Measurements from ENCODE around the gene CAMTA1. TPM values are rescaled to one million over a fixed set of nuclear protein-coding genes. Genes with fewer than 3 reads are reported as not detected.

Gene CAMTA1
- total and polyA plus RNA-seq, 2 donors: 53.3 to 115 TPM

DNA sequence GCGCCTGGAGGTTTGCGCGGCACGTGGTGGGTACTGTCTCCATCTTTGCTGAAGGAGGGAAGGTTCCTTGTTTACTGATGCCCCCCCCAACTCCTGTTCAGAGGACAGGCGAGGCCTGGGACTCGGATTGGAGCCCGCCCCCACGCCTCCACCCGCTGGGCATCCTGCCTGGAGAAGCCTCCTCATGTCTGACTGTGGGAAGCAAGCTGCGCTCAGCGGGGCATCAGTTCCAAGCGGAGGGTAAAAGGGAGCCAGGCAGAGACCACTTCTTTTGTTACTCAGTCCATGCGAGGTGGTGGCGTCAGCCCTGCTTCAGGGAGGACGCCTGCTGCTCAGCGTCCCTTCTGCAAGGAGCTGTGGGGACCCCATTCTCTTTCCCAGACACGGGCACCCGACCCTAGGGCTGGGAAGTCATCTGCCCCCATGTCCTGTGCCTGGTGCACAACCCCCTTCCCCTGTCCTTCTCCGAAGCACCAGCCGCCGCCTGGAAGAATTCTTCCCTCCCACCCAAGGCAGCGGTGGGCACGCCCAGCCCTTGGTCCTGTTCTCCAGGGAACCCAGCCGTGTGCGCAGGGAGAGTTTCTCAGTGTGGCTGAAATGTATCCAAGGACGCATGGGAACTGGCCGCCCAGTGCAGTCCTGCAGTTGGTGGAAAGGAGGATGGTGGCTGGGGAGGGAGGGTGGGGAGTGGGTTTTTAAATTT lies 414.0 kb downstream of the CAMTA1 start:
- Histone ChIP-seq H3K27ac (ENCODE audit: low read depth) (no peak overlapping the region), H3K36me3 (ENCODE audit: insufficient read depth) (no peaks in the 10 kb centered on the region), H3K4me1 (ENCODE audit: insufficient read depth) (no peaks in the 10 kb centered on the region), H3K4me3 (ENCODE audit: low read depth, low read length) (no peak overlapping the region)
- no peak for DNase-seq (ENCODE audit: extremely low spot score)
- WGBS: 39% methylated on average over 27 of the region's 27 CpGs

DNA sequence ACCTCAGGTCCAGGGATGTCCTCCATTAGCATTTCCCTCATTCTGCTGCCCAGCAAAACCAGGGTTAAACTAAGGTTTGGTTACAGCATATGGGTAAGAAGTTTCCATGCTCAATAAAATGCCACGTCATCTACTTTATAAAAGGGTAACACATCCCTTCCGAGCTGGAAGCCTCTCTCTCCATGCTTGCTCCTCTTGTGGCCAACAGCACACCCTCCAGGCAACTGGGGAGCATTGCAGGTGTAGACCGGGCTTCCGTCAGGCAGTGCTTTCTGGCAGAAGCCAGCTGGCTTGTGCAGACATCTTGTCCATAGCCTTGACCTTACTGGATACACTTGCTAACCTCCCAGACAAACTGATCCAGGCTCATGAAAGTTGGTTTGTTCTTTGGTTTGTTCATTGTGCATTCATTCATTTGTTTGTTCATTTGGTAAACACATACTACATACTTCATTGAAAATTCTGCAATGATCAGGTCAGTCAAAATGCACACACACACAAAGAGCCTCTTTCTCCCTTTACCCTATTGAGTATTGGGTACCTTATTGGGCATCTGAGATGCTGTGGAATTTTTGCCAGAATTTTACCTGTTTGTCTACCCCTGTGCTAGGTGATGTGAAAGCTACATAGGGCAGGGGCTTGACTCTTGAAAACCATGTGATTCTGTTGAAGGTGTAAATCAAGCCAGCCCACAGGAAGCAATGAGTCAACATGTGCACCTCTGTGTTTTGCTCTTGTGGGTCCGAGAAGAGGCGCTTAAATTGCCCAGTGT lies 422.8 kb downstream of the CAMTA1 start:
- DNase-seq (ENCODE audit: extremely low spot score): no peak
- H3K4me3 ChIP-seq (ENCODE audit: low read depth, low read length): no peak overlapping the region
- no peaks in the 10 kb centered on the region for H3K4me1 ChIP-seq (ENCODE audit: insufficient read depth)
- no peaks in the 10 kb centered on the region for H3K36me3 ChIP-seq (ENCODE audit: insufficient read depth)
- 34% methylated on average over 6 of the region's 6 CpGs for WGBS
- no peak overlapping the region for H3K27ac ChIP-seq (ENCODE audit: low read depth)

DNA sequence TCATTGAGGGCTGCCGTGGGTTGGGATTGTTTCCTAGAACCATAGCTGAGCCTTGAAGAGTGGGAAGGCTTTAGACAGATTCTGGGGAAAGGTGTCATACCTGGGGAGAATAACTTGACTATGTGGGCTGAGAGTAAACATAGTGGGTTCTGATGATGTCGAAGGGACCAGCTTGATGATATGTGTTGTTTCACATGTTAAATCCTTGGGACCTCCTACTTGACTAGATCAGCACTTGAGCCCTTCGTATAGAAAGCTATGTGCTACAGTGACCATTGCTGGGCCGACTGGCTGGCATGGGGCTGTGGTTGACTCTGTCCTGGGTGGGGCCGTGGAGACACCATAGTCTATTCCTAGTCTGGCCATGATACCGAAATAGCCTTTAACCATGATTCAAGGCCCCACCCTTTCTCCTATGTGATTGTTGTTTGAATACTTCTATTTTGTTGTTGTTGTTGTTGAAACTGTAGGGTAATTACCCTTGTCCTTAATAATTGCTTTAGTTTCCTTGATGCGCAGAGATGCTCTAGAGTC lies 423.5 kb downstream of the CAMTA1 start:
- DNase-seq (ENCODE audit: extremely low spot score): no peak
- Histone ChIP-seq H3K4me3 (ENCODE audit: low read depth, low read length) (no peak overlapping the region), H3K27ac (ENCODE audit: low read depth) (no peak overlapping the region), H3K4me1 (ENCODE audit: insufficient read depth) (no peaks in the 10 kb centered on the region), H3K36me3 (ENCODE audit: insufficient read depth) (no peaks in the 10 kb centered on the region)
- 87% methylated on average over 7 of the region's 7 CpGs for WGBS

DNA sequence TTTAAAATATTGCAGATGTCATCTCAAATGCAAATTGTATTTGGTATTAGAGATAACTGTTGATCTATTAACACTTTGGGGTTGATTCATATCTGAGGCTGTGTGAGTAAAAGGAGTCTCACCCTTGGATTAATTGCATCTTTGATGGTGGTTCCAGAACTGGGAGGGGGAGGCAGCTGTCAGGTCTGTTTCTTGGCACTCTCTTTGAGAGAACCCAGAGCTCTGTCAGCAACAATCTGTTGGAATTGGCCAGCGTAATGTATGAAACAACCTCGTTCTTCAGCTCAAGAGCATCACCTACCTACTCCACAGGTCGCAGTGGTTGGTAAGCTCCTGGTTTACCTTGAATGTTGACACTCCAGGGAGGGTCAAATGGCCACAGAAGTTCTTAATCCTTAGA lies 424.1 kb downstream of the CAMTA1 start:
- 42% methylated on average over 3 of the region's 3 CpGs for WGBS
- Histone ChIP-seq H3K36me3 (ENCODE audit: insufficient read depth) (no peaks in the 10 kb centered on the region), H3K27ac (ENCODE audit: low read depth) (no peak overlapping the region), H3K4me3 (ENCODE audit: low read depth, low read length) (no peak overlapping the region), H3K4me1 (ENCODE audit: insufficient read depth) (no peaks in the 10 kb centered on the region)
- no peak for DNase-seq (ENCODE audit: extremely low spot score)

DNA sequence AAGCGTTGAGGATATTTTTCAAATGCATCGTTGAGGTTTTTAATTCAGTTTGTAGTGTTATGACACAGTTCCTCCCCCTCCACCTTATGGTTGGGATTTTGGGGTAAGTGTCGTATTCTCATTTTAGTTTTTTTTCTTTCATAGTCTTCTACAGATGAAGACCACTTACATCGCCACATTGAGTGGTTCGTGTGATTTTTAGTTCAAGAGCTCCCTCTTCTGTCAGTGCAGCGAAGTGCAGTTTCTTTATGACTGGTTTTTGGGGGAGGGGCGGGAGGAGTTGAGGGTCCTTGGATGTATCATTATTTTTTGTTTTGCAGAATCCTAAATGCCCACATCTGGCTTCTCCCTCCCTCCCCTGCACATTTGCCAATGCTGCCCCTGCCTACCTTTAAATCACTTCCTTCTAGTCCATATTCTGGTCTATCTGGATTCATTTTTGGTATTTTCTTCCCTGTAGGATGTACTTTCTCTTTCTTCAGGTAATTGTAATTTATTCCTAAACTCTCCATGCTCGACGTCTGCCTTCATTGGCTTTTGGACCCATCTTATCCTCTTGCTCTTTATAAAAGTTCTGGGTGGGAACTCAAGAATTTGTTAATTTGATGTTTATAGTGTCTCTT lies 433.1 kb downstream of the CAMTA1 start:
- 27% methylated on average over 9 of the region's 9 CpGs for WGBS
- H3K4me3 ChIP-seq (ENCODE audit: low read depth, low read length): no peak overlapping the region
- H3K4me1 ChIP-seq (ENCODE audit: insufficient read depth): no peaks in the 10 kb centered on the region
- H3K36me3 ChIP-seq (ENCODE audit: insufficient read depth): no peaks in the 10 kb centered on the region
- no peak overlapping the region for H3K27ac ChIP-seq (ENCODE audit: low read depth)
- no peak for DNase-seq (ENCODE audit: extremely low spot score)

DNA sequence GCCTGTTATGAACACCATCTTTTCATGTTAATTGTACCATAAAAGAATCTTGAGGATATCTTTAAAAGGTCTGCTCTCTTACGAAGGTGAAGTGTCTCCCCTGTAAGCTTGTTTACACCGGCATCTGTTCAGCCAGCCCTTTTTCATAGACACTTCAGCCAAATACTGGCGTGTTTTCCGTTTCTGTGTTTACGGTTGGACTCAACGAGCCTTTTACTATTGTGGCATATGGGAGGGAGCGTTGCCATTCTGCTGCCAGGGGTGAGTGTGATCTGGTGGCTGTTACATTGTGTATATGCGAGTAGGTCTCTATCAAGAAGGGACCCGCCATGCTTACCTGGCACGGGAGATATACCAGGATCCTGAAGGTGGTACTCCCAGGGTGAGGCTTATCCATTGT lies 433.8 kb downstream of the CAMTA1 start:
- no peak for DNase-seq (ENCODE audit: extremely low spot score)
- 63% methylated on average over 10 of the region's 10 CpGs for WGBS
- no peak overlapping the region for H3K4me3 ChIP-seq (ENCODE audit: low read depth, low read length)
- no peak overlapping the region for H3K27ac ChIP-seq (ENCODE audit: low read depth)
- no peaks in the 10 kb centered on the region for H3K36me3 ChIP-seq (ENCODE audit: insufficient read depth)
- no peaks in the 10 kb centered on the region for H3K4me1 ChIP-seq (ENCODE audit: insufficient read depth)

DNA sequence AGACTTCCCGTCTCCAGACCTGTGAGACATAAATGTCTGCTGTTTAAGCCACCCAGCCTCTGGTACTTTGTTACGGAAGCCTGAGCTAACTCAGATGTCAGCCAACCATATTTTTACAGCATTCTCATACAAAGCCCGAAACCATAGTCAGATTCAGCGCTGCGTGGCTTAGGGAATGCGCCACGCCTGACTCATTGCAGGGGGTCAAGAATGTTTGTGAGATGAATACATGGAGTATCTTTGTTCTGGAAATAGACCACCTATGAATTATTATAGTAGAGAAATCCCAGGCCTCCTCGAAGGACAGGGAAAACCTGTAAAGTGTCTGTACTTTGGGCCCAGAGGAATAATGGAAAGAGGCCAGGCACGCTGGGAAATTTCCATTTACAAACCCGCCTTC lies 434.8 kb downstream of the CAMTA1 start:
- Histone ChIP-seq H3K27ac (ENCODE audit: low read depth) (no peak overlapping the region), H3K4me3 (ENCODE audit: low read depth, low read length) (no peak overlapping the region), H3K36me3 (ENCODE audit: insufficient read depth) (no peaks in the 10 kb centered on the region), H3K4me1 (ENCODE audit: insufficient read depth) (no peaks in the 10 kb centered on the region)
- 76% methylated on average over 10 of the region's 10 CpGs for WGBS
- DNase-seq (ENCODE audit: extremely low spot score): no peak

DNA sequence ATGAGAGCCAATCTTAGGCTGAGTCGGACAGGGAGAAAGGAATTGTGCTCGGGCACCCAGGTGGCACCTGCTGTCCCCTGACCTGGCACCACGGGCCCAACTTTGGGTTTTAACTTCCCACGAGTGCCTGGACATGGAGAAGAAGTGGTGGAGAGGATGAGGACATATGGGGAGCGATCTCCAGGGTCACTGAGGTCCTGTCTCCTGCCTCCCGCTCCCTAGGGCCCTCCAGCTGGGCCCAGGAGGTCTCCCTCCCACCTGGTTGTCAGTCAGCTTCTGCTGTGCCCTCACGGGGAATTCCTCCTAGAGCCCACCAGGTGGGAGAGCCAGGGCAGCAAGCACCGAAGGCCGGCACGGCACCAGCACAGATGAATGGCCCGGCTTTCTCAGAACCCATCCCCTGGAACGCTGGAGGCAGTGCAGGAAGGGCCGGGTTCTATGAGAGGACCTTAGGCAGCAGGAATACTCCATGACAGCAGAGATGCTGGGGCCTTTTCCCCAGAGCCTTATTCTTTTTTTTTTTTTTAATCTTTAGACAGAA lies 435.5 kb downstream of the CAMTA1 start:
- no peak overlapping the region for H3K4me3 ChIP-seq (ENCODE audit: low read depth, low read length)
- no peak overlapping the region for H3K27ac ChIP-seq (ENCODE audit: low read depth)
- no peaks in the 10 kb centered on the region for H3K36me3 ChIP-seq (ENCODE audit: insufficient read depth)
- DNase-seq (ENCODE audit: extremely low spot score): no peak
- WGBS: 89% methylated on average over 13 of the region's 13 CpGs
- H3K4me1 ChIP-seq (ENCODE audit: insufficient read depth): no peaks in the 10 kb centered on the region

DNA sequence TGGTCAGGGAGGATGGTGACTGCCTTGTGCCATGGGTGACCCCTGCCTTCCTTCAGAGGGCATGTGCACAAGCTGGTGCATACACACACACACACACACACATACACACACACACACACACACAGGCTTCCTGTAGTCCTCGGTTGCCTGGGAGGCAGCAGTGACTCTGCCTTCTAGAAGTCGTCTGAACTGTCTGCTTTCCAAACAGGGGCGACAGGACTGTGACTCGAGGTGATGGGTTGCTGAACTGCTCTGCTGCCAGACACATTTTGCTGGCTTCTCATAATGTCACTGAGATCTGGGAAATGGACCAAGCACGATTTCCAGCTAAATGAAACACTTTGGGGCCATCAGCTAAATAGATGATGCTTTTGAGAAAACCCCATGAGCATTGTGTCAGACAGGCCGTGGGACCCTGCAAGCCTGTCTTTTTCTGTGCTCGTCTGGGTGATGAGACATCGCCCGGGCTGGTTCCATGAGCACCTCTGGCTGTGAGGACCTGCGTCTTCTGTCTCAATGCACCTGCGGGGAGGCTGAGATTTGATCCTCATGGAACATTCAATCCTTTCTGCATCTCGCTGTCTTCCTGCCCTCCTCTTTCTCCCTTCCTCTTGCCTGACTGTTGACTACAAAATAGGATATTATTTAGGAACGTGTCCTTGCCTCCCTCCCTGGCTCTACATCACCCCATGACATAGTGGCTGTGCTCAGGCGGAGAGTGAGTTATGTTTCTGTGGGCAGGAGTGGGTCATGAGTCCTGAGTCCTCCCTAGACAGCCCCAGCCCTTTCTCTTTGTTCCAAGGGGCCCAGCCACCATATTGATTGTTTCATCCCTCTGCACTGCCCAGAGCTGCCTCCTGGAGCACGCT lies 436.8 kb downstream of the CAMTA1 start:
- H3K4me3 ChIP-seq (ENCODE audit: low read depth, low read length): no peak overlapping the region
- DNase-seq (ENCODE audit: extremely low spot score): no peak
- 73% methylated on average over 15 of the region's 15 CpGs for WGBS
- no peak overlapping the region for H3K27ac ChIP-seq (ENCODE audit: low read depth)
- no peaks in the 10 kb centered on the region for H3K4me1 ChIP-seq (ENCODE audit: insufficient read depth)
- no peaks in the 10 kb centered on the region for H3K36me3 ChIP-seq (ENCODE audit: insufficient read depth)

DNA sequence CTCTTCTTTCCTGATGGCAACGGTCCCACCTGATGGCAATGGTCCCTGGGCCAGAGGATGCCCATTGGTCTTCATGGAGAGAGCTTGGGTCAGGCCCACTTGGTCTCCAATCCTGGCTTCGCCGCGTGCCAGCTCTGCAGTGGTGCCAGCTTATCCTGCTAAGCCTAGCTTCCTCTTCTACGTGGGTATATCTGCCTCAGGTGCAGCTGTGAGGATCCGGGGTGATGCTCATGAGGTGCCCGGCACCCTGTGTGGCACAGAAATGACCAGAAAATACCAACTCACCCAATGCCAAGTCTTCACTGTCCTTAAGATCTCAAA lies 437.4 kb downstream of the CAMTA1 start:
- Histone ChIP-seq H3K27ac (ENCODE audit: low read depth) (no peak overlapping the region), H3K36me3 (ENCODE audit: insufficient read depth) (no peaks in the 10 kb centered on the region), H3K4me3 (ENCODE audit: low read depth, low read length) (no peak overlapping the region), H3K4me1 (ENCODE audit: insufficient read depth) (no peaks in the 10 kb centered on the region)
- WGBS: 92% methylated on average over 7 of the region's 7 CpGs
- DNase-seq (ENCODE audit: extremely low spot score): no peak

DNA sequence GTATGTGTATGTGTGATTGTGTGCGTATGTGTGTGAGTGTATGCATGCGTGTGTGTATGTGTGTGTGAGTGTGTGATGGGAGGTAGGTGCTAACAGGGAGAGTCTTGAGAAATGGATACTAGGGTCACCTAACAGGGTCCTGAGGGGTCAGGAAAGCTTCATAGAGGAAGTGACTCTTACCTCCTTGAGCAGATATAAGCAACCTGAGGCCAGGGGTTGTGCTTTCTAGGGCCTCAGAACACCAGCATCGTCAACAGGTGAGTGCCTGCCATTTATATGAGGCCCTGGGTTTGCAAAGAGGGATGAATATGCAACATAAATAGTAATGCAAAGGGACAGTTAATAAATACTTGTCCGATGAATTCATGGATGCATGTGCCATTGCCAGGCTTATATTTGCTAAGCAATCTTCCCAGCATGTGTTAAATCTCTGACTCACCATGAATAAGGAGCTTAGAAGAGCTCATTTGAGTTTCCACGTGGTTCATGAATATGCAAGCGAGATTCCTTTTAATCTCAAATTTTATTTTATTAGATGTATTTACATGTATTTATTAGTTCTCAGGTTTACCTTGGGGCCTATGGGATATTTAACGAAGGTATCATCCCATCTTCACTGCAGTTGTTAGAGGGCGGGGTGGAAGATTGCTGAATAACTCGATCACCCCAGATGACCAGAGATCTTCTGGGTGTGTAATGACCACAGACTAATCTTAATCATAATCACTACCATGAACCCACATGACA lies 438.3 kb downstream of the CAMTA1 start:
- 87% methylated on average over 9 of the region's 9 CpGs for WGBS
- DNase-seq (ENCODE audit: extremely low spot score): no peak
- H3K4me3 ChIP-seq (ENCODE audit: low read depth, low read length): no peak overlapping the region
- no peak overlapping the region for H3K27ac ChIP-seq (ENCODE audit: low read depth)
- no peaks in the 10 kb centered on the region for H3K4me1 ChIP-seq (ENCODE audit: insufficient read depth)
- no peaks in the 10 kb centered on the region for H3K36me3 ChIP-seq (ENCODE audit: insufficient read depth)

DNA sequence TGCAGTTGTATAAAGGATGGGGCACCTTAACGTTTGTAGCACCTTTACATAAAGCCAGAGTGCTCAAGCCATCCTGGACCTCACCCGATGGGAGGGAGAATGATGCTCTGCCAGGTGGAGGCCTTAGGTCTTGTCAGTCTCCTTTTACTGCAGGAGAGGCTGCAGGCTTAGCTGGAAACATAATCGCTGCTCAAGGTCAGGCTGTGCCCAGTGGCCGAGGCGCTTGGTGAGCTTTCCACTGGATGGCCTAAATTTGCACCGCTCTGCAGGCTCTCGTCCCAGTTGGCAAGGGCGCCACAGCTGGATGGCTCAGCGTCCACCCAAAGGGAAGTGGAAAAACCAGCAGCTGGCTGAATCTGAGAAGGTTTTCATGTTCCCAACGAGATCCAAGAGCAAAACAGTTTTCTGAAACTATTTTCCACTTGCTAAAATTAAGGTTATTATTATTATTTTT lies 438.9 kb downstream of the CAMTA1 start:
- 78% methylated on average over 10 of the region's 10 CpGs for WGBS
- Histone ChIP-seq H3K36me3 (ENCODE audit: insufficient read depth) (no peaks in the 10 kb centered on the region), H3K4me1 (ENCODE audit: insufficient read depth) (no peaks in the 10 kb centered on the region), H3K4me3 (ENCODE audit: low read depth, low read length) (no peak overlapping the region), H3K27ac (ENCODE audit: low read depth) (no peak overlapping the region)
- DNase-seq (ENCODE audit: extremely low spot score): no peak
